Measurements from ENCODE around the gene PLCE1. TPM values are rescaled to one million over a fixed set of nuclear protein-coding genes. Genes with fewer than 3 reads are reported as not detected.

Gene PLCE1
- total and polyA plus RNA-seq, 4 experiments from 2014 or later = 0.07 to 0.20 TPM; not detected in 2

DNA sequence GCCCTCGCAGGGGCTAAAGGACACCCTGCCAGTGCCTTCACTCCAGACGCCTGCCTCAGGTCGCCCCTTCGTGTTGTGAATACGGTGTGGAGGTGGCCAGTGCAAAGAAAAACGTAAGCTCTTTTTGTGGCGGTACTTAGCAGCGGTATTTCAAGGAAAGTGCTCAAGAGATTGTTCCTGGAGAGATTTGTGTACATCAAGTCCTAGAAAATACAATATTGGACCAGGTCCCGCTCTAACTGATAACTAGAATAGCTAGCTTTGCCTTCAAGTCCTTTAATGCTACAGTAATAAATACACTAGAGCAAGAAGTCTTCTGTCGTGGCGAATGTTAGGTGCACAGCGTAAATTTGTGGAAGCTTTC lies 689 bp downstream of the PLCE1 start:
- ChIA-PET POLR2A (ENCODE audit: partially characterized antibody) (no interaction called here), CTCF (ENCODE audit: partially characterized antibody) (no interaction called here)
- Histone ChIP-seq H3K36me3 (ENCODE audit: insufficient read depth, low read length) (no peaks in the 10 kb centered on the region), H3K27ac (ENCODE audit: low read depth, low read length) (no peak overlapping the region), H3K4me1 (ENCODE audit: insufficient read depth, low read length) (no peaks in the 10 kb centered on the region), H3K4me3 (ENCODE audit: low read length in 2 of 2) (no peak overlapping the region), H3K9me3 (ENCODE audit: control insufficient read depth in 1 of 2, low read length in 2 of 2) (no peaks in the 10 kb centered on the region), H3K27me3 (ENCODE audit: insufficient read depth, low read length) (peaks cover 12% of the 10 kb centered on the region)
- intact Hi-C loops (cut with micrococcal nuclease) = no loop called here
- no peak for DNase-seq
- H3K9me3 Mint-ChIP-seq = peaks cover 0 to 4% (median under 1%) of the 10 kb centered on the region in 8 donors
- no peaks in the 10 kb centered on the region for H3K36me3 Mint-ChIP-seq
- H3K27ac Mint-ChIP-seq = no peak overlapping the region
- H3K4me1 Mint-ChIP-seq = peaks cover 0 to 7% (median 5%) of the 10 kb centered on the region in 4 donors
- peak overlapping the region in 3 of 8 donors; percentile 33 to 56 (median 54) for H3K4me3 Mint-ChIP-seq
- peaks cover 50 to 58% of the 10 kb centered on the region in 2 donors for H3K27me3 Mint-ChIP-seq

DNA sequence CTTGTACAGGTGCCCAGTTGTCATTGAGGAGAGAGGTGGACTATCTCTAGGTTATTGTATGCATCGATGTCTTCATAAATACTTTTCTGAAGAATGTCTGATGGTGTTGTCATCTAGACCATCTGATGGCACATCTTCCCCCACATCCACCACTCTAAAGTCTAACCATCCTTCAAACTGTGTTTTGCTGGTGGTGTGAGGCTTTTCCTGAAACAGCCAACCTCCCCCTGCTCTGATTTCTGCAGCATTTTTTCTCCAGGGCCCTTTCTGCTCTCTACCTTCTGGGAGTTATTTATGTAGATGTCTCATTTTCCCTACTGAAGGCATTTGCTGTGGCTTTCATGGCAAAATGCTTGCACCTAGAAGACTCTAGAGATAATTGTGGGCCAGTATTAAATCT lies 1.5 kb downstream of the PLCE1 start:
- peaks cover 50 to 60% of the 10 kb centered on the region in 2 donors for H3K27me3 Mint-ChIP-seq
- no peak overlapping the region for H3K4me3 ChIP-seq (ENCODE audit: low read length in 2 of 2)
- peaks cover 0 to 4% (median 0%) of the 10 kb centered on the region in 8 donors for H3K9me3 Mint-ChIP-seq
- H3K36me3 Mint-ChIP-seq = no peaks in the 10 kb centered on the region
- ChIA-PET CTCF (ENCODE audit: partially characterized antibody) (no interaction called here), POLR2A (ENCODE audit: partially characterized antibody) (no interaction called here)
- H3K27ac ChIP-seq (ENCODE audit: low read depth, low read length) = no peak overlapping the region
- H3K27me3 ChIP-seq (ENCODE audit: insufficient read depth, low read length) = peaks cover 12% of the 10 kb centered on the region
- no peak overlapping the region for H3K27ac Mint-ChIP-seq
- DNase-seq = no peak
- H3K4me3 Mint-ChIP-seq = peak overlapping the region in 1 of 8 donors; percentile 24
- peaks cover 0 to 7% (median 5%) of the 10 kb centered on the region in 4 donors for H3K4me1 Mint-ChIP-seq
- no peaks in the 10 kb centered on the region for H3K36me3 ChIP-seq (ENCODE audit: insufficient read depth, low read length)
- intact Hi-C loops (cut with micrococcal nuclease) = no loop called here
- H3K4me1 ChIP-seq (ENCODE audit: insufficient read depth, low read length) = no peaks in the 10 kb centered on the region
- H3K9me3 ChIP-seq (ENCODE audit: control insufficient read depth in 1 of 2, low read length in 2 of 2) = no peaks in the 10 kb centered on the region

DNA sequence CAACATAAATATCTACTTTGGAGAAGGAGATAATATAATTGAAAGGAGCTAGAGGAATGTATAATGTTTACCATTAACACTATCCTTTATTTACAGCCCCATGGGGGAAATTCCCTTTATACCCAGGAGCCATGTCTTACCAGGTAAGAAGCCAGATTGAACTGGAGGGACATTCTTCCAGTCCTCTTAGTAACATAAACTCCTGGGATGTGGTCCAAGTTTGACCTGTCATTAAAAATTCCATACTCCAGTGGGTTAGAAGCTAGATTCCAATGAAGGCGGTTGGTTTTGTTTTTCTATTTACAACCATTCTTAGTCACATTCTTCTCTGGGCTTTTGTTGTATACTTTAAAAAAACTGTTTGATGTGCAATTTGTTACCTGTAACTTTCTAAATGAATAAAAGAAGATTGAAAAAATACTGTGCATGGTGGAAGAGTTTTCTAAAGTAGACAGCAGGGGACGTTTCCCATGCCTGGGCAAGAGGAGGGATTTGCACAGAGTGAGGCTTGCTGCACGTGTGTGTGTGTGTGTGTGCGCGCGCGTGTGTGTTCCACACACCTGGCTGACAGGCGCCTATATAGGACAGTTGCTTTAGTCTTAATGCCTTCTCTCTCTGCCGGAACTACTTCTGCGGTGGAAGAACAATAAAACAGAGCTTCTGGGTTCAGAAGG lies 2.0 kb downstream of the PLCE1 start:
- no peak for DNase-seq
- no peak overlapping the region for H3K27ac Mint-ChIP-seq
- H3K4me1 Mint-ChIP-seq = peaks cover 0 to 7% (median 5%) of the 10 kb centered on the region in 4 donors
- intact Hi-C loops (cut with micrococcal nuclease) = no loop called here
- Histone ChIP-seq H3K27ac (ENCODE audit: low read depth, low read length) (no peak overlapping the region), H3K36me3 (ENCODE audit: insufficient read depth, low read length) (no peaks in the 10 kb centered on the region), H3K4me3 (ENCODE audit: low read length in 2 of 2) (no peak overlapping the region), H3K9me3 (ENCODE audit: control insufficient read depth in 1 of 2, low read length in 2 of 2) (no peaks in the 10 kb centered on the region), H3K27me3 (ENCODE audit: insufficient read depth, low read length) (peaks cover 12% of the 10 kb centered on the region), H3K4me1 (ENCODE audit: insufficient read depth, low read length) (no peaks in the 10 kb centered on the region)
- peaks cover 46 to 54% of the 10 kb centered on the region in 2 donors for H3K27me3 Mint-ChIP-seq
- H3K9me3 Mint-ChIP-seq = peaks cover 0 to 4% (median 0%) of the 10 kb centered on the region in 8 donors
- ChIA-PET POLR2A (ENCODE audit: partially characterized antibody) (no interaction called here), CTCF (ENCODE audit: partially characterized antibody) (no interaction called here)
- no peaks in the 10 kb centered on the region for H3K36me3 Mint-ChIP-seq
- no peak overlapping the region for H3K4me3 Mint-ChIP-seq

DNA sequence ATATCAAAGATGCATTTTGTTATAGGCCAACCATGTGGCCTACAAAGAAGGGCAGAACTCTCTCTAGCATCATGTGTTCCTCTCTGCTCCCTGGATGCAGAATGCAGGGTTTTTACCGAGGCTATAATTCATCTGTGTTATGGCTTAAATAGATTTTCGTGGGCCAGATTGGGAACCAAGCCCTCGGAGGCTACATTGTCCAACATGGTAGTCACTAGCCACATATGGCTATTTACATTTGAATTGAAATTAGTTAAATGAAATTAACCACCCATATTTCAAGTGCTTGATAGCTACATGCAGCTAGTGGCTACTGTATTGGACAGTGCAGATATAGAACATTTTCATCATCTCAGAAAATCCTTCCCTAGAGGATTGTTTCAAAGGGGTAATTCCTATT lies 2.8 kb downstream of the PLCE1 start:
- intact Hi-C loops (cut with micrococcal nuclease) = no loop called here
- Histone ChIP-seq H3K4me1 (ENCODE audit: insufficient read depth, low read length) (no peaks in the 10 kb centered on the region), H3K36me3 (ENCODE audit: insufficient read depth, low read length) (no peaks in the 10 kb centered on the region), H3K4me3 (ENCODE audit: low read length in 2 of 2) (no peak overlapping the region), H3K9me3 (ENCODE audit: control insufficient read depth in 1 of 2, low read length in 2 of 2) (no peaks in the 10 kb centered on the region), H3K27me3 (ENCODE audit: insufficient read depth, low read length) (peaks cover 12% of the 10 kb centered on the region), H3K27ac (ENCODE audit: low read depth, low read length) (no peak overlapping the region)
- no peaks in the 10 kb centered on the region for H3K36me3 Mint-ChIP-seq
- H3K4me3 Mint-ChIP-seq = no peak overlapping the region
- peaks cover 0 to 4% (median 0%) of the 10 kb centered on the region in 8 donors for H3K9me3 Mint-ChIP-seq
- no peak for DNase-seq
- ChIA-PET CTCF (ENCODE audit: partially characterized antibody) (no interaction called here), POLR2A (ENCODE audit: partially characterized antibody) (no interaction called here)
- no peak overlapping the region for H3K27ac Mint-ChIP-seq
- H3K27me3 Mint-ChIP-seq = peaks cover 43 to 49% of the 10 kb centered on the region in 2 donors
- H3K4me1 Mint-ChIP-seq = peaks cover 0 to 7% (median 5%) of the 10 kb centered on the region in 4 donors

DNA sequence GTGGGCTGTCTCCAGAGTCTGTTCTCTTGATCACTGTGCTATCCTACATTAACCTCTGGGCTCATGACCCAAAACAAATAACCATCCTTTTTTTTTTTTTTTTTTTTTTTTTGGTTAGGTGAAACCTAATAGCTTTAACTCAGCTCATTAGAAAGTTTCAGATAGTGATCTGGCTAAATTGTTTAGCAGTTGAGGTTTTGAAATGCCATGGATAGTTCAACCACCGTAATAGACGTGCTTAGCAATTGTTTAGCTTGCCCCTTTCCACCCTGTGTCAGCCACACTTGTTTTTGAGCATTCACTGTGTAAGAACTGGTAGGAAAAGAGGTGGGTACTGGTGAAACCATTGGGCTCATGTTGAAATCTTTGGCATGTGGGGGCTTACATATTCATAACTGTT lies 3.8 kb downstream of the PLCE1 start:
- peaks cover 0 to 7% (median 5%) of the 10 kb centered on the region in 4 donors for H3K4me1 Mint-ChIP-seq

DNA sequence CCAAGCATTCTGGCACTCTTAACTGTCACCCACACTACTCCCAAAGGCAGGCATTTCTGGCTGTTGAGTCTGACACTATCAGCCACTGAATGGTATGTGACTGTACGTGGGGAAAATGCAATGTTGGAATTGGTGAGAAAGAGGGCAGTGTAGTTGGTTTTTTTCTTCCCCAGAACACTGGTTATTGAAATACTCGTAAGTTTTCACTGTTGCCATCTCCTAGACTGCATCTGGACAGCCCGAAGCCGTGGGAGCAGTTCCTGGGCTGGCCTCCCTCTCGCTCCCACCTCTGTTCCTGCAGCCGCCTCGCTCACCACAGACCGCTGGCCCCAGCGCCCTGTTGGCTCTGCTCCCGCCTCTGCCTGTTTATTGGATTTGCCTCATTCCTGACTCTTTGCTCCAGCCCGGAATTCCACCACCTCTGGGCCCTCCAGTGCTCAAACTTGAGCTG lies 5.7 kb downstream of the PLCE1 start:
- Histone ChIP-seq H3K36me3 (ENCODE audit: insufficient read depth, low read length) (no peaks in the 10 kb centered on the region), H3K27me3 (ENCODE audit: insufficient read depth, low read length) (peaks cover 3% of the 10 kb centered on the region), H3K27ac (ENCODE audit: low read depth, low read length) (no peak overlapping the region), H3K4me1 (ENCODE audit: insufficient read depth, low read length) (no peaks in the 10 kb centered on the region), H3K9me3 (ENCODE audit: control insufficient read depth in 1 of 2, low read length in 2 of 2) (no peaks in the 10 kb centered on the region), H3K4me3 (ENCODE audit: low read length in 2 of 2) (no peak overlapping the region)
- Mint-ChIP-seq H3K27me3 (peaks cover 26 to 32% of the 10 kb centered on the region in 2 donors), H3K4me3 (no peak overlapping the region), H3K9me3 (peaks cover 0 to 4% (median 0%) of the 10 kb centered on the region in 8 donors), H3K36me3 (no peaks in the 10 kb centered on the region), H3K27ac (no peak overlapping the region), H3K4me1 (peaks cover 0 to under 1% (median under 1%) of the 10 kb centered on the region in 4 donors)
- no peak for DNase-seq
- ChIA-PET CTCF (ENCODE audit: partially characterized antibody) (no interaction called here), POLR2A (ENCODE audit: partially characterized antibody) (no interaction called here)
- intact Hi-C loops (cut with micrococcal nuclease) = no loop called here

More for the DNA sequence above, 3.8 kb downstream of the PLCE1 start:
- Mint-ChIP-seq H3K4me3 (no peak overlapping the region), H3K9me3 (peaks cover 0 to 4% (median 0%) of the 10 kb centered on the region in 8 donors), H3K36me3 (no peaks in the 10 kb centered on the region), H3K27ac (no peak overlapping the region), H3K27me3 (peaks cover 36 to 40% of the 10 kb centered on the region in 2 donors)
- no peak for DNase-seq
- Histone ChIP-seq H3K4me3 (ENCODE audit: low read length in 2 of 2) (no peak overlapping the region), H3K27me3 (ENCODE audit: insufficient read depth, low read length) (peaks cover 11% of the 10 kb centered on the region), H3K4me1 (ENCODE audit: insufficient read depth, low read length) (no peaks in the 10 kb centered on the region), H3K27ac (ENCODE audit: low read depth, low read length) (no peak overlapping the region), H3K9me3 (ENCODE audit: control insufficient read depth in 1 of 2, low read length in 2 of 2) (no peaks in the 10 kb centered on the region), H3K36me3 (ENCODE audit: insufficient read depth, low read length) (no peaks in the 10 kb centered on the region)
- intact Hi-C loops (cut with micrococcal nuclease) = no loop called here
- ChIA-PET CTCF (ENCODE audit: partially characterized antibody) (no interaction called here), POLR2A (ENCODE audit: partially characterized antibody) (no interaction called here)

DNA sequence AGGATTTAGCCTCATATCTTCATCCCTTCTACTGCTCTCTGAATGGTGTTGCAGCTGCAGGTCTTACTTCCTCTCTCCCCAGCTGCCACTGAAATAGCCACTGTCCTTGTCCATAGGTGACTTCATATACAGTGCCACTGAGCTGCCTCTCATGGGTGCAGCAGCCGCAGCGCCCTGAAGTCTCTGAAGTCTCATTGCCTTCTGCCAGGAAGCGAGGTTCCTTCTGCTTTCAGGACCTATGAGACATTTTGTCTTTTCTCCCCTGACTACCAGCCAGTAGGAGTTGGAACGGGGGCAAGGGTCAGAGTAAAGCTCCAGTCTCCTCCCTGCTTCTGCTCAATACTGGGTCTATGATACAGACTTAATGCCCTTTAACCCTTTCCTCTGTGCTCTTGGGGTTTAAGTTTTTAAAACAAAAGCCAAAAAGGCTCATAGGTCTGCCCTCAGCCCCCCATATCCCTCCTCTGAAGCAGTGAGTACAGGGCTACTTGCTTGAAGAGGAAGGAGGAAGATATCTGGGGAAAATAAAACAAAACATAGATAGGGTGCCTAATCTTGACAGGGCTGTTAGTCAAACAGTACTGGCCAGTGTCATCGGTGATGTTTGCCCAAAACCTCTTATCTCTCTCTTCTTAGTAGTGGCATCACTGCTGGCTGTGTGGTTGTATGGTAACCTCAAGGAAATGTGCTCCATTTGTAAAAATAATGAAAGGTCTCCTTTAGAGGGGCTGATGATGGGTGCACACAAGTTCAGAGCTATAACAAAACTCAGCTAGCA lies 7.1 kb downstream of the PLCE1 start:
- Histone ChIP-seq H3K4me1 (ENCODE audit: insufficient read depth, low read length) (no peaks in the 10 kb centered on the region), H3K9me3 (ENCODE audit: control insufficient read depth in 1 of 2, low read length in 2 of 2) (no peaks in the 10 kb centered on the region), H3K4me3 (ENCODE audit: low read length in 2 of 2) (no peak overlapping the region), H3K36me3 (ENCODE audit: insufficient read depth, low read length) (no peaks in the 10 kb centered on the region), H3K27me3 (ENCODE audit: insufficient read depth, low read length) (no peaks in the 10 kb centered on the region), H3K27ac (ENCODE audit: low read depth, low read length) (no peak overlapping the region)
- no peak overlapping the region for H3K4me3 Mint-ChIP-seq
- peaks cover 0 to 4% (median 0%) of the 10 kb centered on the region in 8 donors for H3K9me3 Mint-ChIP-seq
- POLR2A ChIA-PET (ENCODE audit: partially characterized antibody) = no interaction called here
- H3K4me1 Mint-ChIP-seq = no peaks in the 10 kb centered on the region
- no peaks in the 10 kb centered on the region for H3K36me3 Mint-ChIP-seq
- H3K27ac Mint-ChIP-seq = no peak overlapping the region
- intact Hi-C loops (cut with micrococcal nuclease) = no loop called here
- H3K27me3 Mint-ChIP-seq = peaks cover 12 to 20% of the 10 kb centered on the region in 2 donors
- no peak for DNase-seq
- CTCF ChIA-PET (ENCODE audit: partially characterized antibody) = no interaction called here
